H1 (cell line): ENCODE results near the gene MRPL42. TPM values are rescaled to one million over a fixed set of nuclear protein-coding genes. Genes with fewer than 3 reads are reported as not detected.

Experiments
- CTCF ChIA-PET: fragments of 300-600 bp; sonication (Branson Sonifier 250); formaldehyde crosslinking; loops from one replicate; lab custom pipeline; 2021; ENCODE audit not compliant: partially characterized antibody; lab: Charles Lee
- POLR2A ChIA-PET: fragments of 300-600 bp; sonication (Branson Sonifier 250); formaldehyde crosslinking; loops from one replicate; lab custom pipeline; 2021; ENCODE audit warnings: inconsistent platforms; ENCODE audit not compliant: partially characterized antibody; lab: Charles Lee
- DNase-seq, 2 experiments: peaks; one replicate each; pipeline versions ENCODE4 v3.0.0 to v3.0.0-alpha.2; 2010 to 2022; ENCODE audit warnings: low spot score in 2 of 2, low read depth in 1 of 2, mixed read lengths in 1 of 2
- FAIRE-seq: peaks from 2 replicates; lab custom pipeline; 2011; peaks lifted over from hg19 to GRCh38; lab: Jason Lieb, UNC
- H2AFZ ChIP-seq: 2 replicates; pipeline ENCODE4 v1.8.1; 2012; ENCODE audit warnings: low read length, inconsistent platforms
- H2AK5ac ChIP-seq: 2 replicates; pipeline ENCODE4 v1.6.1; 2013; ENCODE audit warnings: low read depth, low read length
- H2BK120ac ChIP-seq: replicated peaks from 2 replicates; pipeline ENCODE3; 2013; ENCODE audit warnings: low read depth, low read length, inconsistent platforms
- H2BK12ac ChIP-seq: 2 replicates; pipeline ENCODE4 v1.6.1; 2013; ENCODE audit warnings: low read depth, low read length
- H2BK15ac ChIP-seq: 2 replicates; pipeline ENCODE4 v1.6.1; 2013; ENCODE audit warnings: low read length
- H2BK20ac ChIP-seq: 2 replicates; pipeline ENCODE4 v1.6.1; 2013; ENCODE audit warnings: low read length
- H2BK5ac ChIP-seq: 2 replicates; pipeline ENCODE4 v1.6.1; 2013; ENCODE audit warnings: low read depth, low read length
- H3K14ac ChIP-seq: 2 replicates; pipeline ENCODE4 v1.6.1; 2013; ENCODE audit warnings: inconsistent platforms; ENCODE audit not compliant: insufficient read length
- H3K18ac ChIP-seq: 2 replicates; pipeline ENCODE4 v1.6.1; 2013; ENCODE audit warnings: low read length; ENCODE audit errors: extremely low read depth
- H3K23ac ChIP-seq: 2 replicates; pipeline ENCODE4 v1.6.1; 2013; ENCODE audit warnings: inconsistent platforms; ENCODE audit not compliant: insufficient read length
- H3K23me2 ChIP-seq: 2 replicates; pipeline ENCODE4 v1.6.1; 2013; ENCODE audit warnings: low read depth, low read length
- H3K27ac ChIP-seq: 2 replicates; pipeline ENCODE4 v1.6.1; 2011; ENCODE audit warnings: low read depth, low read length, inconsistent platforms
- H3K27me3 ChIP-seq, 4 experiments: replicated peaks in 1 of 4; 1 replicate in 1 of 4; 2 replicates in 3 of 4; pipeline versions ENCODE4 v1.6.1 to v1.8.1; 2011 to 2013; ENCODE audit warnings: low read length in 3 of 4, mild to moderate bottlenecking in 3 of 4, inconsistent platforms in 2 of 4, mixed read lengths in 2 of 4, moderate library complexity in 1 of 4; ENCODE audit not compliant: control insufficient read depth in 3 of 4, insufficient read depth in 3 of 4; ENCODE audit errors: extremely low read depth in 1 of 4
- H3K36me3 ChIP-seq, 4 experiments: 2 replicates each; pipeline versions ENCODE4 v1.6.1 to v1.8.1; 2011 to 2013; ENCODE audit warnings: mild to moderate bottlenecking in 4 of 4, low read length in 3 of 4, moderate library complexity in 2 of 4, control low read depth in 1 of 4, inconsistent platforms in 1 of 4; ENCODE audit not compliant: insufficient read depth in 4 of 4, control insufficient read depth in 2 of 4
- H3K4ac ChIP-seq: replicated peaks from 2 replicates; pipeline ENCODE3; 2013; ENCODE audit warnings: low read length, low read depth, mixed read lengths, inconsistent platforms; ENCODE audit not compliant: insufficient read length
- H3K4me1 ChIP-seq, 4 experiments: replicated peaks in 1 of 4; 1 replicate in 1 of 4; 2 replicates in 3 of 4; pipeline versions ENCODE4 v1.6.1 to v1.8.1; 2011 to 2013; ENCODE audit warnings: low read length in 3 of 4, inconsistent platforms in 2 of 4, mixed read lengths in 1 of 4; ENCODE audit not compliant: insufficient read depth in 4 of 4, control insufficient read depth in 3 of 4
- H3K4me2 ChIP-seq, 2 experiments: 2 replicates each; pipeline versions ENCODE4 v1.6.1 to v1.8.1; 2011 to 2013; ENCODE audit warnings: low read depth in 2 of 2, low read length in 2 of 2, control low read depth in 1 of 2, inconsistent platforms in 1 of 2, mild to moderate bottlenecking in 1 of 2; ENCODE audit not compliant: insufficient read depth in 1 of 2
- H3K4me3 ChIP-seq, 4 experiments: fragments of 200-600, 300-600 bp in 1 of 4; sonication (generic), shearing (Covaris generic), sonication (Bioruptor Twin) in 1 of 4; 2 replicates each; pipeline versions ENCODE4 v1.5.1 to v1.8.1; 2011 to 2016; ENCODE audit warnings: low read length in 4 of 4, low read depth in 3 of 4, control low read depth in 2 of 4, inconsistent platforms in 2 of 4, mild to moderate bottlenecking in 2 of 4, mixed read lengths in 1 of 4, moderate library complexity in 1 of 4; ENCODE audit not compliant: insufficient read depth in 2 of 4; ENCODE audit errors: extremely low read depth in 1 of 4
- H3K56ac ChIP-seq: replicated peaks from 2 replicates; pipeline ENCODE3; 2013; ENCODE audit warnings: low read depth, mild to moderate bottlenecking, mixed read lengths, low read length, inconsistent platforms; ENCODE audit not compliant: insufficient read length
- H3K79me1 ChIP-seq: 2 replicates; pipeline ENCODE4 v1.6.1; 2013; ENCODE audit warnings: low read depth, low read length, control low read depth
- H3K79me2 ChIP-seq, 2 experiments: 2 replicates each; pipeline versions ENCODE4 v1.6.1 to v1.8.1; 2012 to 2013; ENCODE audit warnings: low read length in 2 of 2, mild to moderate bottlenecking in 2 of 2, inconsistent platforms in 1 of 2; ENCODE audit not compliant: insufficient read depth in 2 of 2, control insufficient read depth in 1 of 2
- H3K9ac ChIP-seq, 4 experiments: replicated peaks in 1 of 4; 1 replicate in 1 of 4; 2 replicates in 3 of 4; pipeline versions ENCODE4 v1.6.1 to v1.8.1; 2011 to 2013; ENCODE audit warnings: low read depth in 3 of 4, low read length in 3 of 4, control low read depth in 2 of 4, mild to moderate bottlenecking in 2 of 4, moderate library complexity in 2 of 4, inconsistent platforms in 1 of 4; ENCODE audit errors: extremely low read depth in 1 of 4
- H3K9me3 ChIP-seq, 2 experiments: 2 replicates each; pipeline versions ENCODE4 v1.6.1 to v1.8.1; 2012 to 2013; ENCODE audit warnings: mild to moderate bottlenecking in 2 of 2, moderate library complexity in 2 of 2, control low read depth in 1 of 2, inconsistent platforms in 1 of 2, low read depth in 1 of 2, low read length in 1 of 2, mixed read lengths in 1 of 2; ENCODE audit not compliant: insufficient read depth in 2 of 2
- H4K20me1 ChIP-seq, 2 experiments: replicated peaks in 1 of 2; 2 replicates each; pipeline versions ENCODE3 to v1.8.1; 2011 to 2013; ENCODE audit warnings: inconsistent platforms in 2 of 2, low read length in 2 of 2, mild to moderate bottlenecking in 1 of 2; ENCODE audit not compliant: insufficient read depth in 2 of 2, control insufficient read depth in 1 of 2
- H4K5ac ChIP-seq: 2 replicates; pipeline ENCODE4 v1.6.1; 2013; ENCODE audit warnings: low read length, low read depth, mixed read lengths, inconsistent platforms; ENCODE audit not compliant: insufficient read length
- H4K8ac ChIP-seq: 2 replicates; pipeline ENCODE4 v1.8.0; 2013; ENCODE audit warnings: mild to moderate bottlenecking, moderate library complexity, low read length, inconsistent platforms; ENCODE audit not compliant: insufficient read depth; ENCODE audit errors: extremely low read depth
- H4K91ac ChIP-seq: replicated peaks from 2 replicates; pipeline ENCODE3; 2013; ENCODE audit warnings: low read length, mixed read lengths, inconsistent platforms; ENCODE audit not compliant: insufficient read length
- CEBPB ChIP-seq: IDR thresholded peaks from 2 replicates; pipeline ENCODE4 v1.6.1; 2012; ENCODE audit warnings: low read depth, low read length
- KDM5A ChIP-seq: fragments of 200-600 bp; IDR thresholded peaks from 2 replicates; pipeline ENCODE4 v1.7.1; 2012; ENCODE audit warnings: mild to moderate bottlenecking, low read length, inconsistent platforms, mixed read lengths
- RAD21 ChIP-seq, 2 experiments: IDR thresholded peaks in 1 of 2; conservative IDR thresholded peaks in 1 of 2; 2 replicates each; pipeline ENCODE4 v1.6.1; 2011; ENCODE audit warnings: low read depth in 2 of 2, low read length in 2 of 2, improper control_type of control experiment in 1 of 2, inconsistent platforms in 1 of 2, mild to moderate bottlenecking in 1 of 2, moderate library complexity in 1 of 2
- RFX5 ChIP-seq: IDR thresholded peaks from 2 replicates; pipeline ENCODE4 v1.6.1; 2011; ENCODE audit warnings: low read depth, low read length, improper control_type of control experiment, borderline replicate concordance
- SUZ12 ChIP-seq: fragments of 200-600 bp; sonication (generic); IDR thresholded peaks from 2 replicates; pipeline ENCODE4 v1.6.1; 2012; ENCODE audit warnings: mild to moderate bottlenecking, inconsistent platforms, low read length, moderate library complexity, mixed read lengths
- WGBS, 2 experiments: shearing (Covaris generic) in 1 of 2; methylation state at CpG; one replicate each; pipeline versions ENCODE4 v1.1.6 to v1.1.7; 2013 to 2015; ENCODE audit warnings: low lambda C conversion rate in 2 of 2, mixed read lengths in 2 of 2, inconsistent platforms in 1 of 2, low coverage in 1 of 2, missing lambda C conversion rate in 1 of 2; ENCODE audit not compliant: insufficient replicate concordance in 2 of 2, insufficient coverage in 1 of 2, insufficient read length in 1 of 2; ENCODE audit errors: extremely low coverage in 1 of 2, missing lambda C conversion rate in 1 of 2; 5-methylcytosine and 5-hydroxymethylcytosine counted together
- polyA plus RNA-seq, 7 experiments: library from polyadenylated mRNA; depleted of rRNA in 3 of 7; stranded (reverse) in 5 of 7; unstranded in 2 of 7; fragments of >200 nt in 5 of 7; fragments of 200-250 nt in 2 of 7; gene quantifications; 1 replicate in 5 of 7; 2 replicates in 1 of 7; 4 replicates in 1 of 7; pipeline versions ENCODE4 v1.2.1 to v1.2.3, GENCODE V29; 2011 to 2013; ENCODE audit warnings: missing spikeins in 2 of 7, mixed read lengths in 2 of 7
- total RNA-seq: library from RNA; stranded (reverse); fragmentation: NEBNext Ultra II Directional; extraction: Animal tissue kit (Norgen Biotek cat#: 25700); gene quantifications from 2 replicates; pipeline ENCODE4 v1.2.1, GENCODE V29; 2021
- TF ChIP-seq, protein P1 (sequence below), 3 experiments: IDR thresholded peaks; 1 replicate in 2 of 3; 2 replicates in 1 of 3; pipeline versions ENCODE4 v1.5.1 to v1.6.1; 2011; ENCODE audit warnings: low read length in 3 of 3, mild to moderate bottlenecking in 3 of 3, inconsistent platforms in 2 of 3, low read depth in 1 of 3, moderate library complexity in 1 of 3; ENCODE audit not compliant: insufficient read depth in 1 of 3; ENCODE audit errors: control extremely low read depth in 1 of 3

Gene MRPL42
- total and polyA plus RNA-seq, 2 of the 8 experiments (the other 6 are each of a cell fraction or from before 2014, with no cell fraction given): 110 to 176 TPM

DNA sequence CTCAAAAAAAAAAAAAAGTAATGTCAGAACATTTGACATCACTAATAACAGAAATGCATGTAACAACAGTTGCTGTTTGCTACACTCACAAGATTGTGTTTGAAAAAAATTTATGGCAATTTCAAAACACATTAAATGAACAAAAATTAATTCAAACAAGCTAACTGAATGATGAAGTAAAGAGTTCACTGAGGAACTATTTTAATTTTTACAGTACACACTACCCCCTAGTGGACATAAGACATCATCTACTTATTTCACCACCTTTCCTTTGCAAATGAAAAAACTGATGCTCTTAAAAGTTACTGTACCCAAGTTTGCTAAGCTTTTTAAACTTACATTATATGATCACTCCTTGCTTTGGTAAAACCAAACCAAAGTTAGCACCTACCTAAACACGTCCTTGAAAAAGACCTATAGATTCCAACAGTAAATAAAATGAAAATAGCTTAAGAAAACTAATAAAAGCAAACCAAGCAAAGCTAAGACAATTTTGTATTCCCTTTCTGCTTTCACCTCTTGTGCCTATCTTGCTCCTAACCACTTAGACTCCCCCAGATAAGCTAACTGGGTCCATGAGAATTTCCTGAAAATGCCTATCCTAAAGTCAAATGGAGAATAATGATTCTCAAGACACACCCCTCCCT lies 47.8 kb upstream of the MRPL42 start:
- Histone ChIP-seq H3K79me1 (peaks cover 4% of the 10 kb centered on the region; the same call in 1 of the 2 replicates), H3K14ac (no peak overlapping the region), H2BK20ac (no peak overlapping the region), H3K9me3 (no peaks in the 10 kb centered on the region), H4K91ac (no peak overlapping the region), H3K4me3 (no peak overlapping the region), H4K20me1 (peaks cover 13 to 16% of the 10 kb centered on the region in 2 experiments), H3K4ac (no peak overlapping the region), H2BK12ac (no peak overlapping the region), H3K27ac (no peak overlapping the region), H2BK15ac (no peak overlapping the region), H3K23me2 (no peaks in the 10 kb centered on the region), H3K79me2 (peaks cover 21 to 99% of the 10 kb centered on the region in 2 experiments), H2AK5ac (no peak overlapping the region), H3K27me3 (no peaks in the 10 kb centered on the region), H2BK5ac (no peak overlapping the region), H3K9ac (peak overlapping the region in 1 of 4 experiments; percentile 8; a peak in 1 of 7 replicates), H3K56ac (no peak overlapping the region), H3K23ac (no peak overlapping the region), H4K5ac (no peak overlapping the region), H3K18ac (no peak overlapping the region), H2AFZ (no peak overlapping the region), H3K36me3 (no peaks in the 10 kb centered on the region), H2BK120ac (no peak overlapping the region), H3K4me2 (no peak overlapping the region), H3K4me1 (peaks cover 0 to 8% (median 5%) of the 10 kb centered on the region in 4 experiments; a peak in 6 of 7 replicates), H4K8ac (no peak overlapping the region)
- ChIA-PET POLR2A (interaction anchor here (0.8 to 2.1 kb wide), 3 partner anchors 13 to 23 kb away, joined by 5 to 6 read pairs (median 6); partner anchors contain the start of gene UBE2N), CTCF (interaction anchor here (0.6 to 2.7 kb wide), 38 partner anchors 9 to 714 kb away, joined by 3 to 22 read pairs (median 4); no protein-coding TSS in a partner anchor)
- 8% methylated on average over 1 of the region's 1 CpG; no CpG with 5 or more reads in 1 of the 2 experiments for WGBS, 2 experiments
- no peak for TF ChIP-seq CEBPB
- TF ChIP-seq, protein P1, sequence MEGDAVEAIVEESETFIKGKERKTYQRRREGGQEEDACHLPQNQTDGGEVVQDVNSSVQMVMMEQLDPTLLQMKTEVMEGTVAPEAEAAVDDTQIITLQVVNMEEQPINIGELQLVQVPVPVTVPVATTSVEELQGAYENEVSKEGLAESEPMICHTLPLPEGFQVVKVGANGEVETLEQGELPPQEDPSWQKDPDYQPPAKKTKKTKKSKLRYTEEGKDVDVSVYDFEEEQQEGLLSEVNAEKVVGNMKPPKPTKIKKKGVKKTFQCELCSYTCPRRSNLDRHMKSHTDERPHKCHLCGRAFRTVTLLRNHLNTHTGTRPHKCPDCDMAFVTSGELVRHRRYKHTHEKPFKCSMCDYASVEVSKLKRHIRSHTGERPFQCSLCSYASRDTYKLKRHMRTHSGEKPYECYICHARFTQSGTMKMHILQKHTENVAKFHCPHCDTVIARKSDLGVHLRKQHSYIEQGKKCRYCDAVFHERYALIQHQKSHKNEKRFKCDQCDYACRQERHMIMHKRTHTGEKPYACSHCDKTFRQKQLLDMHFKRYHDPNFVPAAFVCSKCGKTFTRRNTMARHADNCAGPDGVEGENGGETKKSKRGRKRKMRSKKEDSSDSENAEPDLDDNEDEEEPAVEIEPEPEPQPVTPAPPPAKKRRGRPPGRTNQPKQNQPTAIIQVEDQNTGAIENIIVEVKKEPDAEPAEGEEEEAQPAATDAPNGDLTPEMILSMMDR (IDR thresholded peaks at IDR 0.05; ENCODE audit: control extremely low read depth in 1 of 3, insufficient read depth in 1 of 3, low read depth in 1 of 3, low read length in 3 of 3): peak in 1 of 3 experiments; percentile 46; a peak in 2 of 4 replicates
- no peak for TF ChIP-seq KDM5A
- peak in 1 of 2 experiments; percentile 38; a peak in 3 of 4 replicates for TF ChIP-seq RAD21 (IDR thresholded peaks at IDR 0.05 in 1 of 2, conservative IDR thresholded peaks at IDR 0.05 in 1 of 2; ENCODE audit: low read depth in 2 of 2, low read length in 2 of 2)
- no peak for TF ChIP-seq RFX5
- no peak for TF ChIP-seq SUZ12
- DNase-seq (no peak), FAIRE-seq (no peak)
